ENCODE data around the gene GASK1A.

Gene GASK1A

GRCh38 chr3:42980909-42981308 lies 1.8 kb downstream of the GASK1A start:
- no peak for DNase-seq (ENCODE audit: extremely low read depth, low read depth)
- TF ChIP-seq CTCF (IDR thresholded peaks at IDR 0.05; ENCODE audit: low read depth, low read length, missing control alignments): no peak
- no peak overlapping the region for H3K4me3 ChIP-seq (replicated peaks; ENCODE audit: low read depth, low read length)

GRCh38 chr3:42982645-42983412 lies 3.7 kb downstream of the GASK1A start:
- no peak for DNase-seq (ENCODE audit: extremely low read depth, low read depth)
- TF ChIP-seq CTCF (IDR thresholded peaks at IDR 0.05; ENCODE audit: low read depth, low read length, missing control alignments): no peak
- H3K4me3 ChIP-seq (replicated peaks; ENCODE audit: low read depth, low read length): no peak overlapping the region

GRCh38 chr3:42983927-42984326 lies 4.8 kb downstream of the GASK1A start:
- H3K4me3 ChIP-seq (replicated peaks; ENCODE audit: low read depth, low read length): no peak overlapping the region
- no peak for TF ChIP-seq CTCF (IDR thresholded peaks at IDR 0.05; ENCODE audit: low read depth, low read length, missing control alignments)
- no peak for DNase-seq (ENCODE audit: extremely low read depth, low read depth)

GRCh38 chr3:42984701-42985100 lies 5.6 kb downstream of the GASK1A start:
- TF ChIP-seq CTCF (IDR thresholded peaks at IDR 0.05; ENCODE audit: low read depth, low read length, missing control alignments): no peak
- DNase-seq (ENCODE audit: extremely low read depth, low read depth): no peak
- no peak overlapping the region for H3K4me3 ChIP-seq (replicated peaks; ENCODE audit: low read depth, low read length)

GRCh38 chr3:42988097-42988496 lies 9.0 kb downstream of the GASK1A start:
- DNase-seq (ENCODE audit: extremely low read depth, low read depth): no peak
- no peak overlapping the region for H3K4me3 ChIP-seq (replicated peaks; ENCODE audit: low read depth, low read length)
- TF ChIP-seq CTCF (IDR thresholded peaks at IDR 0.05; ENCODE audit: low read depth, low read length, missing control alignments): no peak

- H3K4me3 ChIP-seq (replicated peaks; ENCODE audit: low read depth, low read length): no peak overlapping the region
- no peak for TF ChIP-seq CTCF (IDR thresholded peaks at IDR 0.05; ENCODE audit: low read depth, low read length, missing control alignments)
- DNase-seq (ENCODE audit: extremely low read depth, low read depth): no peak
These were observed 9.5 kb downstream of the GASK1A start for GRCh38 chr3:42988566-42988965.
